SK-N-SH treated with all-trans-retinoic acid at 6 μM for 48 hours (cell line): ENCODE measurements around the gene FZR1.

ENCODE experiments used
- BACH2 ChIP-seq: fragments of 250-450 bp; sonication (Bioruptor Pico); IDR thresholded peaks from 2 replicates; pipeline ENCODE4 v1.9.0; 2021; ENCODE audit warnings: mild to moderate bottlenecking, borderline replicate concordance
- ESRRG ChIP-seq: fragments of 250-450 bp; sonication (Bioruptor Pico); IDR thresholded peaks from 2 replicates; pipeline ENCODE4 v1.6.1; 2021; ENCODE audit warnings: mild to moderate bottlenecking
- GLIS3 ChIP-seq: fragments of 250-450 bp; sonication (Bioruptor Pico); IDR thresholded peaks from 2 replicates; pipeline ENCODE4 v1.5.0; 2020; ENCODE audit warnings: mild to moderate bottlenecking, moderate library complexity
- OSR1 ChIP-seq: fragments of 250-450 bp; sonication (Bioruptor Pico); IDR thresholded peaks from 2 replicates; pipeline ENCODE4 v1.8.0; 2022; ENCODE audit warnings: moderate library complexity, mild to moderate bottlenecking, inconsistent platforms
- RARB ChIP-seq: fragments of 250-450 bp; sonication (Bioruptor Pico); IDR thresholded peaks from 2 replicates; pipeline ENCODE4 v1.8.0; 2021; ENCODE audit warnings: mild to moderate bottlenecking, moderate library complexity
- SNAI2 ChIP-seq: fragments of 250-450 bp; sonication (Bioruptor Pico); IDR thresholded peaks from 2 replicates; pipeline ENCODE4 v1.5.0; 2020; ENCODE audit warnings: mild to moderate bottlenecking, moderate library complexity
- ZC3H10 ChIP-seq: fragments of 250-450 bp; sonication (Bioruptor Pico); IDR thresholded peaks from 2 replicates; pipeline ENCODE4 v1.5.1; 2021; ENCODE audit warnings: mild to moderate bottlenecking, moderate library complexity
- ZFP3 ChIP-seq: fragments of 250-450 bp; sonication (Bioruptor Pico); IDR thresholded peaks from 2 replicates; pipeline ENCODE4 v1.5.0; 2020; ENCODE audit warnings: mild to moderate bottlenecking, moderate library complexity
- ZNF70 ChIP-seq: fragments of 450-650 bp; formaldehyde crosslinking; IDR thresholded peaks from 2 replicates; pipeline ENCODE4 v1.5.0; 2020; ENCODE audit warnings: mild to moderate bottlenecking, moderate library complexity
- TF ChIP-seq, protein P1 (sequence below): fragments of 250-450 bp; sonication (Bioruptor Pico); IDR thresholded peaks from 2 replicates; pipeline ENCODE4 v1.8.0; 2020; ENCODE audit warnings: mild to moderate bottlenecking, moderate library complexity, borderline replicate concordance
- TF ChIP-seq, protein P2 (sequence below): fragments of 250-450 bp; sonication (Bioruptor Pico); IDR thresholded peaks from 2 replicates; pipeline ENCODE4 v1.8.0; 2021; ENCODE audit warnings: low read depth, mild to moderate bottlenecking, moderate library complexity, borderline replicate concordance

- TF ChIP-seq, protein P1, sequence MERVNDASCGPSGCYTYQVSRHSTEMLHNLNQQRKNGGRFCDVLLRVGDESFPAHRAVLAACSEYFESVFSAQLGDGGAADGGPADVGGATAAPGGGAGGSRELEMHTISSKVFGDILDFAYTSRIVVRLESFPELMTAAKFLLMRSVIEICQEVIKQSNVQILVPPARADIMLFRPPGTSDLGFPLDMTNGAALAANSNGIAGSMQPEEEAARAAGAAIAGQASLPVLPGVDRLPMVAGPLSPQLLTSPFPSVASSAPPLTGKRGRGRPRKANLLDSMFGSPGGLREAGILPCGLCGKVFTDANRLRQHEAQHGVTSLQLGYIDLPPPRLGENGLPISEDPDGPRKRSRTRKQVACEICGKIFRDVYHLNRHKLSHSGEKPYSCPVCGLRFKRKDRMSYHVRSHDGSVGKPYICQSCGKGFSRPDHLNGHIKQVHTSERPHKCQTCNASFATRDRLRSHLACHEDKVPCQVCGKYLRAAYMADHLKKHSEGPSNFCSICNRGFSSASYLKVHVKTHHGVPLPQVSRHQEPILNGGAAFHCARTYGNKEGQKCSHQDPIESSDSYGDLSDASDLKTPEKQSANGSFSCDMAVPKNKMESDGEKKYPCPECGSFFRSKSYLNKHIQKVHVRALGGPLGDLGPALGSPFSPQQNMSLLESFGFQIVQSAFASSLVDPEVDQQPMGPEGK, result no peak
- TF ChIP-seq, protein P2, sequence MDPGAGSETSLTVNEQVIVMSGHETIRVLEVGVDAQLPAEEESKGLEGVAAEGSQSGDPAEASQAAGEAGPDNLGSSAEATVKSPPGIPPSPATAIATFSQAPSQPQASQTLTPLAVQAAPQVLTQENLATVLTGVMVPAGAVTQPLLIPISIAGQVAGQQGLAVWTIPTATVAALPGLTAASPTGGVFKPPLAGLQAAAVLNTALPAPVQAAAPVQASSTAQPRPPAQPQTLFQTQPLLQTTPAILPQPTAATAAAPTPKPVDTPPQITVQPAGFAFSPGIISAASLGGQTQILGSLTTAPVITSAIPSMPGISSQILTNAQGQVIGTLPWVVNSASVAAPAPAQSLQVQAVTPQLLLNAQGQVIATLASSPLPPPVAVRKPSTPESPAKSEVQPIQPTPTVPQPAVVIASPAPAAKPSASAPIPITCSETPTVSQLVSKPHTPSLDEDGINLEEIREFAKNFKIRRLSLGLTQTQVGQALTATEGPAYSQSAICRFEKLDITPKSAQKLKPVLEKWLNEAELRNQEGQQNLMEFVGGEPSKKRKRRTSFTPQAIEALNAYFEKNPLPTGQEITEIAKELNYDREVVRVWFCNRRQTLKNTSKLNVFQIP (CRISPR knock-in tag), result no peak
- TF ChIP-seq ZC3H10 (CRISPR knock-in tag) (no peak), ZFP3 (CRISPR knock-in tag) (no peak), GLIS3 (CRISPR knock-in tag) (no peak), SNAI2 (no peak), BACH2 (CRISPR knock-in tag) (no peak), RARB (CRISPR knock-in tag) (no peak), ESRRG (CRISPR knock-in tag) (no peak), OSR1 (CRISPR knock-in tag) (no peak), ZNF70 (CRISPR knock-in tag) (no peak)
Measured at GRCh38 chr19:3494051-3494450, 12.1 kb upstream of the FZR1 start.
